HG03097 (cell line): ENCODE measurements around the gene TNFRSF12A.

ENCODE experiments used
- ATAC-seq: cut with Tn5 transposase; IDR thresholded peaks from one replicate; pipeline ENCODE4 v1.9.1; 2021; ENCODE audit not compliant: unreplicated experiment, low FRiP score

Gene TNFRSF12A

GRCh38 chr16:2985893-2986355 lies 34.2 kb upstream of the TNFRSF12A start:
- ATAC-seq, result no peak

- ATAC-seq, result no peak
These were observed 33.5 kb upstream of the TNFRSF12A start for GRCh38 chr16:2986623-2987188.

- no peak for ATAC-seq
These were observed 32.9 kb upstream of the TNFRSF12A start for GRCh38 chr16:2987286-2987685.

- ATAC-seq, result no peak
These were observed 32.3 kb upstream of the TNFRSF12A start for GRCh38 chr16:2987833-2988232.

- ATAC-seq, result no peak
These were observed 31.5 kb upstream of the TNFRSF12A start for GRCh38 chr16:2988590-2989099.

- ATAC-seq, result no peak
These were observed 29.3 kb upstream of the TNFRSF12A start for GRCh38 chr16:2990891-2991290.

- no peak for ATAC-seq
These were observed 28.5 kb upstream of the TNFRSF12A start for GRCh38 chr16:2991566-2992261.

- no peak for ATAC-seq
These were observed 27.6 kb upstream of the TNFRSF12A start for GRCh38 chr16:2992383-2993081.

- no peak for ATAC-seq
These were observed 23.9 kb upstream of the TNFRSF12A start for GRCh38 chr16:2996298-2996697.

- no peak for ATAC-seq
These were observed 20.2 kb upstream of the TNFRSF12A start for GRCh38 chr16:2999929-3000328.

- no peak for ATAC-seq
These were observed 19.6 kb upstream of the TNFRSF12A start for GRCh38 chr16:3000540-3000939.

GRCh38 chr16:3001316-3001715 lies 18.9 kb upstream of the TNFRSF12A start:
- no peak for ATAC-seq

GRCh38 chr16:3003582-3004270 lies 16.4 kb upstream of the TNFRSF12A start:
- ATAC-seq, result peak; percentile 91

GRCh38 chr16:3004319-3004718 lies 15.8 kb upstream of the TNFRSF12A start:
- ATAC-seq, result peak; percentile 16

GRCh38 chr16:3004781-3005284 lies 15.3 kb upstream of the TNFRSF12A start:
- no peak for ATAC-seq

GRCh38 chr16:3007059-3007956 lies 12.9 kb upstream of the TNFRSF12A start:
- no peak for ATAC-seq

GRCh38 chr16:3007957-3008689 lies 12.0 kb upstream of the TNFRSF12A start:
- no peak for ATAC-seq

- ATAC-seq, result no peak
These were observed 11.5 kb upstream of the TNFRSF12A start for GRCh38 chr16:3008690-3009037.
